Cardiac fibroblast (primary cell): ENCODE data around the gene FNDC3A.

Source experiments
- DNase-seq, 2 donors: peaks; one replicate each; pipeline versions ENCODE4 v3.0.0 to v3.0.0-alpha.2; 2010; ENCODE audit warnings: low read depth in 2 of 2
- H3K4me3 ChIP-seq, 2 donors: replicated peaks in 1 of 2; 1 replicate in 1 of 2; 2 replicates in 1 of 2; pipeline ENCODE4 v1.5.1; 2011; ENCODE audit warnings: low read depth in 2 of 2, low read length in 2 of 2, mild to moderate bottlenecking in 2 of 2, moderate library complexity in 1 of 2
- TF ChIP-seq, protein P1 (sequence below): IDR thresholded peaks from one replicate; pipeline ENCODE4 v1.5.1; 2011; ENCODE audit warnings: low read depth, mild to moderate bottlenecking, low read length, inconsistent platforms

FNDC3A gene

GRCh38 chr13:49029570-49029969, 53.9 kb downstream of the FNDC3A start:
- DNase-seq: no peak
- H3K4me3 ChIP-seq: no peak overlapping the region
- TF ChIP-seq, protein P1, sequence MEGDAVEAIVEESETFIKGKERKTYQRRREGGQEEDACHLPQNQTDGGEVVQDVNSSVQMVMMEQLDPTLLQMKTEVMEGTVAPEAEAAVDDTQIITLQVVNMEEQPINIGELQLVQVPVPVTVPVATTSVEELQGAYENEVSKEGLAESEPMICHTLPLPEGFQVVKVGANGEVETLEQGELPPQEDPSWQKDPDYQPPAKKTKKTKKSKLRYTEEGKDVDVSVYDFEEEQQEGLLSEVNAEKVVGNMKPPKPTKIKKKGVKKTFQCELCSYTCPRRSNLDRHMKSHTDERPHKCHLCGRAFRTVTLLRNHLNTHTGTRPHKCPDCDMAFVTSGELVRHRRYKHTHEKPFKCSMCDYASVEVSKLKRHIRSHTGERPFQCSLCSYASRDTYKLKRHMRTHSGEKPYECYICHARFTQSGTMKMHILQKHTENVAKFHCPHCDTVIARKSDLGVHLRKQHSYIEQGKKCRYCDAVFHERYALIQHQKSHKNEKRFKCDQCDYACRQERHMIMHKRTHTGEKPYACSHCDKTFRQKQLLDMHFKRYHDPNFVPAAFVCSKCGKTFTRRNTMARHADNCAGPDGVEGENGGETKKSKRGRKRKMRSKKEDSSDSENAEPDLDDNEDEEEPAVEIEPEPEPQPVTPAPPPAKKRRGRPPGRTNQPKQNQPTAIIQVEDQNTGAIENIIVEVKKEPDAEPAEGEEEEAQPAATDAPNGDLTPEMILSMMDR: no peak

DNA sequence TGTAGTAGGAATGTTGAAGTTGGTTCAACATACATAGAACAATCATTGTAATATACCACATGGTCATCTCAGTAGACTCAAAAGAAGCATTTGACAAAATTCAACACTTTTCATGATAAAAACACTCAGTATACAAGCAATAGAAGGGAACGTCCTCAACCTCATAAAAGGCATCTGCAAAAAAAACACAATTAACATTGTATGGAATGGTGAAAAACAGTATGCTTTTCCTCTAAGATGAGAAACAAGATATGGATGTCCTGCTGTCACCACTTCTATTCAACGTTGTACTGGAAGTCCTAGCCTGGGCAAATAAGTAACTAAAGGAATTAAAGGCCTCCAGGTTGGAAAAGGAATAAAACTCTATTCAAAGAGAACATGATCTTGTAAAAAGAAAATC, 54.5 kb downstream of the FNDC3A start:
- TF ChIP-seq, protein P1: no peak
- no peak for DNase-seq
- no peak overlapping the region for H3K4me3 ChIP-seq

DNA sequence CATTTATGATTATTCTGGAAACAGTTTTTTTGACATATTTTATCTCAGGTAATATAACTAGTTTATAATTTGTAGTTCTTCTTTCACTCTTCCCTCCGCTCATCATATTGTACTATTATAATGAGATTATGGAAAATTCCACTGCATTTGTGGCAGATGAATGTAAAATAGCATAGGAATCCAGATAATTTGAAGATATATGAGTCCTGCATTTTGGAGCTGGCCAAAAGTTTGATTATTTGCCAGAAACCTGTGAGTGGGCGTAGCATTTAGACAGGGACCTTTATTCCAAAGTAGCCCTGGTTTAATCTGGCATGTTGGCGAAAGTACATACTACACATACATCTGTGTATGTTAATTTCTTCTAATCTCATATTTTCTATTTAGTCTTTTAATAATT, 65.2 kb downstream of the FNDC3A start:
- DNase-seq: no peak
- no peak overlapping the region for H3K4me3 ChIP-seq
- TF ChIP-seq, protein P1: no peak

- TF ChIP-seq, protein P1: no peak
- no peak overlapping the region for H3K4me3 ChIP-seq
- peak in 1 of 2 donors; percentile 40 for DNase-seq
Observed at GRCh38 chr13:49042476-49042875, 66.8 kb downstream of the FNDC3A start.

GRCh38 chr13:49044008-49044407, 68.3 kb downstream of the FNDC3A start:
- no peak overlapping the region for H3K4me3 ChIP-seq
- no peak for DNase-seq
- TF ChIP-seq, protein P1: no peak

DNA sequence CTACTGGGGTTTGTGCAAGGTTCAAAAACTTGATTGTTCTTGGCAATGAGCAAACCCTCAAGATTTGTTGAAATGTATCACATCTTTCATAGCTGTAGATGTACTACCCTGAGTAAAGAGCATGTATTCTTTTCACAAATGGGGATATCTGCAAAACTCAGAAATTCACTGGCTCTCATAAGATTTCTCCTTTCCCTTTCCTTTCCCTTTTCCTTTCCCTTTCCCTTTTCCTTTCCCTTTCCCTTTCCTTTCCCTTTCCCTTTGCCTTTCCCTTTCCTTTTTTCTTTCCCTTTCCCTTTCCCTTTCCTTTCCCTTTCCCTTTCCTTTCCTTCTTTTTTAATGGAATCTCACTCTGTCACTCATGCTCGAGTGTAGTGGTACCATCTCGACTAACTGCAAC, 69.1 kb downstream of the FNDC3A start:
- no peak for DNase-seq
- TF ChIP-seq, protein P1: no peak
- H3K4me3 ChIP-seq: no peak overlapping the region

DNA sequence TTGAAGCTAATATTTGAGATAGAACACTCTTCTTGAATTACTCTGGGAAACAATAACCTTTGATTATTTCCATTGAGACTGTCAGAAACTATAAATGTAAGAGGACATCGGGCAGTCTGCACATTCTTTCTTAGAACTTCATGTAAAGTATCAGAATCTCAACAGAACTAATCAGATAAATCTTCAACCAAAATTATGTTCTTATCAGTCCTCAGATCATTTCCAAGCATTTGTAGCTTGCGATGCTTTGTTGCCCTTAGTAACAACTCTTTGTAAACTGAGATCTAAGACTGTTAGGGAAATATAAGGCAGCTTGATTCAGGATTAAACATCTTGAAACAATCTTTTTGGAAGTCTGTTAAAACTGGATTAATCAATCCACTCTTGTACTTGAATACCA, 70.3 kb downstream of the FNDC3A start:
- no peak for DNase-seq
- no peak overlapping the region for H3K4me3 ChIP-seq
- TF ChIP-seq, protein P1: no peak
